Hepatocyte (in vitro differentiated cells): ENCODE results near the gene ZYG11A. TPM values are rescaled to one million over a fixed set of nuclear protein-coding genes. Genes with fewer than 3 reads are reported as not detected.
"Not testable (repeated sequence)": the region's sequence is repeated elsewhere in the genome, so short reads cannot be mapped to it uniquely, and the experiment has no call there.

Experiments
- DNase-seq: peaks from one replicate; pipeline ENCODE4 v3.0.0-alpha.2; 2016; ENCODE audit warnings: low spot score
- H2AFZ ChIP-seq: fragments of 200-600 bp; sonication (generic); 2 replicates; pipeline ENCODE4 v1.6.0; 2016; ENCODE audit warnings: antibody characterized with exemption, mild to moderate bottlenecking
- H3K27ac ChIP-seq: fragments of 200-600 bp; sonication (generic); 2 replicates; pipeline ENCODE4 v1.5.1; 2016; ENCODE audit warnings: mild to moderate bottlenecking
- H3K27me3 ChIP-seq: fragments of 200-600 bp; sonication (generic); 2 replicates; pipeline ENCODE4 v1.6.1; 2016
- H3K36me3 ChIP-seq: fragments of 200-600 bp; sonication (generic); replicated peaks from 2 replicates; pipeline ENCODE4 v1.5.1; 2016; ENCODE audit warnings: low read depth; ENCODE audit not compliant: insufficient read depth
- H3K4me1 ChIP-seq: fragments of 200-600 bp; sonication (generic); 2 replicates; pipeline ENCODE4 v1.5.1; 2016; ENCODE audit warnings: mild to moderate bottlenecking, moderate library complexity; ENCODE audit not compliant: insufficient read depth
- H3K4me2 ChIP-seq: fragments of 200-600 bp; sonication (generic); 2 replicates; pipeline ENCODE4 v1.6.0; 2016
- H3K4me3 ChIP-seq: fragments of 200-600 bp; sonication (generic); 2 replicates; pipeline ENCODE4 v1.5.1; 2016; ENCODE audit warnings: mild to moderate bottlenecking
- H3K79me2 ChIP-seq: fragments of 200-600 bp; sonication (generic); 2 replicates; pipeline ENCODE4 v1.6.0; 2017; ENCODE audit warnings: mild to moderate bottlenecking
- H3K9me2 ChIP-seq: fragments of 200-600 bp; sonication (generic); replicated peaks from 2 replicates; pipeline ENCODE4 v1.6.0; 2017; ENCODE audit warnings: mild to moderate bottlenecking; ENCODE audit not compliant: insufficient read depth
- H3K9me3 ChIP-seq: fragments of 200-600 bp; sonication (generic); 2 replicates; pipeline ENCODE4 v1.5.1; 2016; ENCODE audit warnings: low read depth, mild to moderate bottlenecking
- H4K20me1 ChIP-seq: fragments of 200-600 bp; sonication (generic); 2 replicates; pipeline ENCODE4 v1.6.0; 2016; ENCODE audit warnings: mild to moderate bottlenecking; ENCODE audit not compliant: insufficient read depth, poor library complexity, severe bottlenecking
- CTCF ChIP-seq: fragments of 200-600 bp; sonication (generic); IDR thresholded peaks from 2 replicates; pipeline ENCODE4 v1.5.1; 2016; ENCODE audit warnings: antibody characterized with exemption, mild to moderate bottlenecking; ENCODE audit not compliant: poor library complexity
- EZH2 ChIP-seq: fragments of 200-600 bp; sonication (generic); IDR thresholded peaks from 2 replicates; pipeline ENCODE4 v1.6.1; 2016; ENCODE audit warnings: antibody characterized with exemption, mild to moderate bottlenecking, borderline replicate concordance
- EZH2phosphoT487 ChIP-seq: fragments of 200-600 bp; sonication (generic); IDR thresholded peaks from one replicate; pipeline ENCODE4 v1.6.1; 2018; ENCODE audit warnings: antibody characterized with exemption, mild to moderate bottlenecking, low read depth, moderate library complexity; ENCODE audit not compliant: unreplicated experiment, severe bottlenecking
- whole genome bisulfite sequencing: methylation state at CpG from one replicate; pipeline ENCODE4 v1.1.6; 2016; ENCODE audit warnings: low lambda C conversion rate; ENCODE audit errors: missing lambda C conversion rate; 5-methylcytosine and 5-hydroxymethylcytosine counted together
- polyA plus RNA-seq: library from polyadenylated mRNA; unstranded; fragments of >200 nt; fragmentation: Nextera tagmentation; extraction: Ambion mirVana; gene quantifications from 2 replicates; pipeline ENCODE4 v1.2.1, GENCODE V29; 2016
- total RNA-seq: library from RNA; depleted of rRNA; stranded (reverse); fragments of >200 nt; gene quantifications from 2 replicates; pipeline ENCODE4 v1.2.3, GENCODE V29; 2014

ZYG11A gene
- total and polyA plus RNA-seq, 2 experiments from 2014 or later: 0.40 to 1.8 TPM

GRCh38 chr1:52857443-52857842 lies 14.9 kb downstream of the ZYG11A start:
- H2AFZ ChIP-seq: no peak overlapping the region
- no peaks in the 10 kb centered on the region for H3K36me3 ChIP-seq
- no peaks in the 10 kb centered on the region for H3K4me1 ChIP-seq
- H3K9me2 ChIP-seq: no peaks in the 10 kb centered on the region
- no peak overlapping the region for H3K4me2 ChIP-seq
- H4K20me1 ChIP-seq: no peaks in the 10 kb centered on the region
- no peaks in the 10 kb centered on the region for H3K27me3 ChIP-seq
- no peaks in the 10 kb centered on the region for H3K79me2 ChIP-seq
- no peak overlapping the region for H3K4me3 ChIP-seq
- DNase-seq: no peak
- 80% methylated on average over 4 of the region's 4 CpGs for WGBS
- TF ChIP-seq EZH2phosphoT487 (no peak), CTCF (no peak), EZH2 (no peak)
- no peak overlapping the region for H3K27ac ChIP-seq
- H3K9me3 ChIP-seq: no peaks in the 10 kb centered on the region

GRCh38 chr1:52862666-52863458 lies 20.3 kb downstream of the ZYG11A start:
- Histone ChIP-seq H3K36me3 (no peaks in the 10 kb centered on the region), H3K4me1 (peaks cover 7% of the 10 kb centered on the region), H3K27ac (no peak overlapping the region), H2AFZ (no peak overlapping the region), H3K27me3 (no peaks in the 10 kb centered on the region), H3K9me3 (no peaks in the 10 kb centered on the region), H3K9me2 (no peaks in the 10 kb centered on the region), H4K20me1 (no peaks in the 10 kb centered on the region), H3K79me2 (no peaks in the 10 kb centered on the region), H3K4me3 (no peak overlapping the region), H3K4me2 (no peak overlapping the region)
- no peak for DNase-seq
- whole genome bisulfite sequencing: 81% methylated on average over 2 of the region's 2 CpGs
- no peak for TF ChIP-seq EZH2phosphoT487
- TF ChIP-seq CTCF: no peak
- TF ChIP-seq EZH2: no peak

- Histone ChIP-seq H2AFZ (no peak overlapping the region), H4K20me1 (no peaks in the 10 kb centered on the region), H3K27ac (peak overlapping the region; percentile 66), H3K79me2 (no peaks in the 10 kb centered on the region), H3K9me3 (no peaks in the 10 kb centered on the region), H3K27me3 (no peaks in the 10 kb centered on the region), H3K36me3 (no peaks in the 10 kb centered on the region), H3K4me2 (peak overlapping the region; percentile 39), H3K4me3 (no peak overlapping the region), H3K9me2 (no peaks in the 10 kb centered on the region), H3K4me1 (peaks cover 10% of the 10 kb centered on the region)
- WGBS: 55% methylated on average over 2 of the region's 2 CpGs
- peak; percentile 42 for DNase-seq
- no peak for TF ChIP-seq EZH2
- TF ChIP-seq CTCF: no peak
- TF ChIP-seq EZH2phosphoT487: no peak
These were observed 24.7 kb downstream of the ZYG11A start for GRCh38 chr1:52867087-52867863.

- H3K4me2 ChIP-seq, H2AFZ ChIP-seq, DNase-seq, H3K4me3 ChIP-seq, H3K36me3 ChIP-seq, H4K20me1 ChIP-seq, H3K9me2 ChIP-seq, H3K4me1 ChIP-seq, H3K27me3 ChIP-seq, H3K9me3 ChIP-seq, H3K79me2 ChIP-seq, H3K27ac ChIP-seq: not testable (repeated sequence)
- WGBS: no CpG with 5 or more reads among the region's 29 CpGs
These were observed 27.2 kb downstream of the ZYG11A start for GRCh38 chr1:52869727-52870126.
